Measurements from ENCODE around the gene B3GAT3.
"Not testable (repeated sequence)": the region's sequence is repeated elsewhere in the genome, so short reads cannot be mapped to it uniquely, and the experiment has no call there.

Gene B3GAT3

DNA sequence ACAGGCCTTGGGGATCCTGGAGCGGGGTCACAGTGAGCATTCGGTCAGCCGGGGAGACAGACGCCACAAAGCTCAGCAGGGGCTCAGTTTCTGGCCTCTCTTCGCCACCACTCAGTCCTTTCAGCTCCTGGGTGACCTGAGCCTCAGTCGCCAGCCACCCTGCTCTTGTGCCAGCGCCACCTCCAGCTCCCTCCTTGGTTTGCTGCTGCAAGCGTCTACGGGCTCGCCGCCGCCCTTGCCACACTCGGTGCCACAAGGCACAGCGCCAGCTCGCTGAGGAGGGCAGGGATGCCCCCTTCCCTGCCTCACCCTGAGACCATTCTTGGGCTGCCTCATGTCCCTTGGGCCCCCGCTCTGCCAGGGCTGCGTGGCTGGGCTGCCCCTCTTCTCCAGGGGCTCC lies 46.6 kb downstream of the B3GAT3 start:
- DNase-seq, result no peak

DNA sequence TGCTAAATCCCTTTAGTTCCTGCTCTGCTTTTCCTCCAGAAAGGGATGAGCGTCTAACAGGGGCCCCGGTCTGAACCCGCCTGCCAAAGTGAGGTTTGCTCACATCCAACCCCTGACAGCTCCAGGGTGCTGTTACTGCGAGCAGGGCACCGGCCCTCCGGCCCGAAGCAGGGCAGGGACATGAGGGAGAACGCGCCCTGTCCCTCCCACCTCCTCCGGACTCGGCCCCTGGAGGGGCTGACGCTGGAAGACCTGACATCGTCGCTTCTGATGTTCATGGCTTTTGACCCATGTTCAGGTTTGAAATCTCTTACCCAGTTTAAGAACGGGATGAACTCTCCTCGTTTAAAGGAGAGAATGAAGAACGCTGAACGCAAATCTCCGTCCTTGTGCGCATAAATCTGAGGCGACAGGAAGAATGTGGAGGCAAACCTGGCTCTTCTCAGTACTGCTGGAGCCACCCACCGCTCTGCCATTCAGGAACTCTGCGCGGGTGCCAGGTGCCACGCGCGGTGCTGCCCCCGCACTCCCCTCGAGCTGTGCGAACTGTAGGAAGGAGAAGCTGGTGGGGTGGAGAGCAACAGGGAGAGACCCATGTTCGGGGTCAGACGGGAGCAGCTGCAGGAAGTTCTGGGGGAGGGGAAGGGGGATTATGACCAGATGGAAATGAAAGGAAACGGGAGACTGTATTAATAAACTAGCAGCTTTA lies 47.3 kb downstream of the B3GAT3 start:
- DNase-seq, result peak; percentile 77

DNA sequence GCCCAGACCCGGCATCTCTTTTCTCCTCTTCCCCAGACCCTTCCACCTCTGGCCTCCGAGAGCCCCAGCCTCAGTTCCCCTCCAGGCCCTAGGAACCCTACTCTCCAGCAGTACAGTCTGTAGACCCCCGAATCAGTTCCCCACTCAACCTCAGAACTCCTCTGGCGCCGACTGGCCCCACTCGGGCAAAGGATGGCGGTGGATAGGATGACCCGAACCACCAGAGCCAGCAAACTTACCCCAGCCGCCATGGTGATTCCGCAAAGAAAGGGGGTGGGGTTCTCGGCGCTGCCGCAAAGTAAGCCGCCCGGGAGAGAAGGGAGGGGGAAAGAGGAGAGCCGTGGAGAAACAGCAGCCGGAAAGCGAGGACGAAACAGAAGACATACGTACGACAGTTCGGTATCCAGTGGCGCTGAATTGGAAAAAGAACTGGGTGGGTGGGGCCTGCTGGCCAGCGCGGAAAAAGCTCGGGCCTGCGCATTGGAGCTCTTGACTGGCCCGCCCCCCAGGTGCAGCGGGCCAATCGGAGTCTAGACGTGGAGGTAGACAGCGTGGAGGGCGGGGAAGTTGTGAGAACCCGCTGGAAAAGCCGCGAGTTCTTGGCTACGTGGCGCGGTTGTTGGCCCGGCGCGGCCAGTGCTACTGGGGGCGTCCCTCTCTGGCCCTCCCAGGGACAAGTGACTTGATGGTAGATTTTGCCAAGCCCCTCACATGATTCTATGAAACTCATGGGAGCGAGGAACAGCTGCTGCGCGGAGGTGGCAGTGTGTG lies 48.0 kb downstream of the B3GAT3 start, which contains the start of gene EEF1G:
TSS of gene EEF1G (minus strand) at position 300 of the 771 bp plus-strand sequence. CDS start at position 251, 49 bp downstream.
- peak; percentile 99 for DNase-seq

DNA sequence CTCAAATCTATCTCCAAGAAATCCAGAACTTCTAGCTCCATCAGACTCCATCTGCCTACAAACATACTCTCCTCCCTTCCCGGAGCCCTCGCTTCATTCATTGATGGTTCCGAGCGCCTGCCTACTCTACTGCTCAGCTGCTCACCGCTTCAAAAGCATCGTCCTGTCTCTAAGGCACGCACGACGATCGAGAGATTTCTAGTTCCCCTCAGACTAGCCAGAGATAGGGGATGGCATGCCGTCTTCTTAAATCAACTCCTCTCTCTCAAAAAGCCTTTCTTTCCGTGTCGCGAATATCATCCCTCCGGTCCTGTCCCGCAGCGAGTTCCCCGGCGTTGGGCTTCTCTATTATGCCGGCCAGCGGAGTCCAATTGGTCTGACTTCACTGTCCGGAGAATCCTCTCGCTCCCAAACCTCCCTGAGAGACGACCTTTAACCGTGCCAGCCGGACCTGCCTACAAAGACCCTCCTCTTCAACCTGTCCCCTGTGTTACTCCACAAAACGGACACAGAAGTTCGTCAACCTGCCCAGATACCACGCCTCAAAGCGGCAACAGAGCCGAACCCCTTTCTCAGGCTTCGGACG lies 48.7 kb downstream of the B3GAT3 start:
- peak; percentile 49 for DNase-seq

DNA sequence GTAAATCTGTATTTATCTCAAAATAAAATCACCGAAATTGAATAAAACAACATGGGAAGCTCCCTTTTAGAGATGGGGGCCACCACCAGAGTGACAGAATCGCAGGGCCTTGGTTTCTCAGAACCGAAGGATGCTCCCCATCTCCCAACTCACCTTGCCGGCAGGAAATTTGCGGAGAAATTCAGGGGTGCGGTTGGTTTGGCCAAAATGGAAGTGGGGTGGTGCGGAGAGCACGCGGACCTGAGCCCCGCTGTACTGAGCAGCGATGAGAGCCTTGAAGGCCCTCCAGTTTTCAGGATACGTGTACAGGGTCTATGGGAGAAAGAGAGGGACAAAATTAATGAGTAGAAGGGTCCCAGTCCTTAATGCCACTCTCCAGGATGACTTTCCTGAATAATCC lies 49.4 kb downstream of the B3GAT3 start:
- no peak for DNase-seq

DNA sequence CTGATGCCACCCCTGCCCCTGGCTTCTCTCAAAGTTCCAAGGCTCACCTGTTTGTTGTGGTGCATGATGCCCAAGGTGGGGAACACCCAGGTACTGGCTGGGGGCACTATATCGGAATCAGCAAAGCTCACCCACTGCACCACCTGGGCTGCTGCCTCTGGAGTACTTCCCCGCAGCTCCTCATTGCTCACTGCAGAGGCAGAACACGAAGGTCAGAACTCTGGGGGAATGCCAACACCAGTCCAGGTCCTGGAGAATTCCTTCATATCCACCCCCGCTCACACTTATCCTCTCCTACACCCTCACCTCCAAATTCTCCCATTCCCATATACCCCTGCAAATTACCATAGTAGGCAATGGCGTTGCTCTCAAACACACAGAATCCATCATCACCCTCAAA lies 50.3 kb downstream of the B3GAT3 start:
- DNase-seq, result not testable (repeated sequence)

DNA sequence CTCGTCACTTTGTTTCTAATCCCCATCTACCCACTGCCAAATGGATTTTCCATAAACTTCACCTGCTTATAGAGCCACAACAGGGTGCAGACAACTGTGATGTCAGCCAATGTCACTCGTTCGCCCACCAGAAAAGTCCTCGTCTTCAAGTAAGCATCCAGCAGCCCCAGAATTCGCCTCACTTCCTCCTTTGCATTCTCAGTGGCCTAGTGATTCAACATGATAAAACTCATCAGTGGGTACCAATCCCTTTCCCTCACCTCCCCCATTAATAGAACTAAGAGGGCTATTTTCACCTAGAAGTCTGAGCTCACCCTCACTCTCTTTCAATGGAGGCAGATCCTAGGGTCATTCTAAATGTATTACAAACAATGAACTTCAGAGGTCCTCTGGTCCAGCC lies 50.9 kb downstream of the B3GAT3 start:
- not testable (repeated sequence) for DNase-seq

DNA sequence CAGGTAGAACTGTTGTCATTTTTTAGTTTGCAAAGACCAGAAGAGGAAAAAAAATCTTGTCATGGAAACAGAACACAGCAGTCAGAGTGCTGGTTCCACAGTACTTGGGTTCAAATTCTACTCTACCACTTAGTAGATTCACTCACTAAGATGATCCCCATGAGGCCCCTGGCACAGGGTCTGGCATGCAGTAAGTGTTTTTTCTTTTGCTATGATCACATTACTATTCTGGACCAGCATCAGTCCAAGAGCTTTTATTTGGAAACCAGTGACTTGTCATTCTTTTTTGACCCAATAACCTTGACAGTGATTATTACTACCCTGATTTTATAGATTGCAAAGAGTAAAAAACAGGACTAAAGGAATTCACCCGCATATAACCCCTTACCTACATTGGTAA lies 52.2 kb downstream of the B3GAT3 start:
- DNase-seq, result no peak

DNA sequence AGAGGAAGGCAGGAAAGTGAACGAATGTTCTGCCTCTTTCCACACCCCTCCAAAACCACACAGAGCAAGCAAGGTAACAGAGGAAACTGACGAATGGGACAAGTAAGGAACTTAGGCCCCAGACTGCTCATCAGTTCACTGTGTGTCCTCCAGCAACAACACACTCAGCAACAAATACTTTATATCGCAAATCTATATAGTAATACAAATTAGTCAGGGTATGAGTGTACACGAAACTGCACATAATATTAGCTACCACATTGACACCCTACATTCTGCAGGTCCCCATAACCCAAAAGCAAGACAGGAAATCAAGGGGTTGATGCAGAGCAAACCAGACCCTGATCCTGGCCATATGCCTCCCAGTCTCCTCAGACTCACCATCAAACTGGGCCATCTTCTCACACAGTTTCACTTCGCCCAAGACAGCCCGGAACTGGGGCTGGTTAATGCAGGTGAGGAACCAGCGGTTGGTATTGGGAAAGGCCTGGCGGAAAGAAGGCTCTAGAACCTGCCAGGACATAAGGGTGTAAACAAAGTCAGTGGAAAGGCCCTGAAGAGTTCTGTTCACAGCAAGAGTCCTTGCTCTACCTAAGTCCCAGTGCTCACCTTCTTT lies 54.7 kb downstream of the B3GAT3 start:
- DNase-seq, result no peak

DNA sequence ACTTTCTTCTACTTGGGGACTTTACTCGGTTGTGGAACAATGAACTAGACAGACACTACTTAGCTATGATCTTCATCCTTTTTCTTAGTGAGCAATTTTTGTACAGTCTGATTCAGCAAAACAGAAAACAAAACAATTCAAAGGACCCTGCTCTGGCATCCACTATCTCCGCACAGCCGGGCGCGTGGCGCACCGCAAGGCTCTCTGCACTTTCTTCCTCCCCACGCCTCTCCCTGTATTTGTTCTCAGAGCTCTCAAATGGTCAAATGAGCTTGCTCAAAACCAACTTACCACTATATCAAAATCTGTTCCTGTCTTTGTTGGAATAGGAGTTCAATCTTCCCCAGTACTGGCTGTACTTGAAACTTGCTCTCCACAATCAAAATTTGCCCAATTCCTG lies 55.5 kb downstream of the B3GAT3 start:
- no peak for DNase-seq
